Neutrophil (primary cell): Measurements from ENCODE around the gene JTB.

Source experiments
- H3K27ac ChIP-seq: fragments of 200-600 bp; sonication (generic); 2 replicates; pipeline ENCODE4 v1.5.1; 2016; ENCODE audit warnings: mild to moderate bottlenecking, moderate library complexity
- H3K27me3 ChIP-seq: fragments of 200-600 bp; sonication (generic); 2 replicates; pipeline ENCODE4 v1.6.0; 2016; ENCODE audit warnings: mild to moderate bottlenecking
- H3K36me3 ChIP-seq: fragments of 200-600 bp; sonication (generic); 2 replicates; pipeline ENCODE4 v1.5.1; 2017
- H3K4me1 ChIP-seq, 2 experiments: fragments of 200-600 bp in 1 of 2; sonication (generic) in 1 of 2; 1 replicate in 1 of 2; 2 replicates in 1 of 2; pipeline versions ENCODE4 v1.5.1 to v1.6.1; 2013 to 2016; ENCODE audit warnings: low read depth in 1 of 2, low read length in 1 of 2, mild to moderate bottlenecking in 1 of 2, moderate library complexity in 1 of 2; ENCODE audit not compliant: control insufficient read depth in 1 of 2, insufficient read depth in 1 of 2
- H3K4me3 ChIP-seq, 2 experiments: fragments of 200-600 bp in 1 of 2; sonication (generic) in 1 of 2; 1 replicate in 1 of 2; 2 replicates in 1 of 2; pipeline ENCODE4 v1.5.1; 2013 to 2016; ENCODE audit warnings: low read depth in 1 of 2, low read length in 1 of 2, mild to moderate bottlenecking in 1 of 2, moderate library complexity in 1 of 2
- H3K9me3 ChIP-seq: fragments of 200-600 bp; sonication (generic); 2 replicates; pipeline ENCODE4 v1.5.1; 2016
- CTCF ChIP-seq: fragments of 200-600 bp; sonication (generic); IDR thresholded peaks from 2 replicates; pipeline ENCODE4 v1.5.1; 2016; ENCODE audit warnings: antibody characterized with exemption

JTB gene

GRCh38 chr1:153944005-153944826, 33.3 kb downstream of the JTB start:
- H3K27me3 ChIP-seq = no peaks in the 10 kb centered on the region
- peak overlapping the region; percentile 75 to 83 for H3K4me3 ChIP-seq
- H3K9me3 ChIP-seq = no peaks in the 10 kb centered on the region
- peaks cover 41 to 47% of the 10 kb centered on the region in 2 experiments for H3K4me1 ChIP-seq
- no peak for TF ChIP-seq CTCF
- H3K36me3 ChIP-seq = peaks cover 65% of the 10 kb centered on the region
- peak overlapping the region; percentile 100 for H3K27ac ChIP-seq

GRCh38 chr1:153942766-153943549, 34.5 kb downstream of the JTB start:
- H3K4me3 ChIP-seq = no peak overlapping the region
- H3K36me3 ChIP-seq = peaks cover 65% of the 10 kb centered on the region
- peak overlapping the region; percentile 100 for H3K27ac ChIP-seq
- TF ChIP-seq CTCF = no peak
- no peaks in the 10 kb centered on the region for H3K9me3 ChIP-seq
- peaks cover 41 to 45% of the 10 kb centered on the region in 2 experiments for H3K4me1 ChIP-seq
- H3K27me3 ChIP-seq = no peaks in the 10 kb centered on the region

GRCh38 chr1:153941826-153942725, 35.4 kb downstream of the JTB start:
- Histone ChIP-seq H3K27ac (peak overlapping the region; percentile 100), H3K4me1 (peaks cover 34 to 36% of the 10 kb centered on the region in 2 experiments), H3K27me3 (no peaks in the 10 kb centered on the region), H3K36me3 (peaks cover 65% of the 10 kb centered on the region), H3K4me3 (no peak overlapping the region), H3K9me3 (no peaks in the 10 kb centered on the region)
- no peak for TF ChIP-seq CTCF

GRCh38 chr1:153940756-153941155, 36.7 kb downstream of the JTB start:
- H3K4me3 ChIP-seq = no peak overlapping the region
- no peaks in the 10 kb centered on the region for H3K9me3 ChIP-seq
- peaks cover 28 to 29% of the 10 kb centered on the region in 2 experiments for H3K4me1 ChIP-seq
- peak overlapping the region; percentile 43 for H3K27ac ChIP-seq
- H3K36me3 ChIP-seq = peaks cover 76% of the 10 kb centered on the region
- no peak for TF ChIP-seq CTCF
- H3K27me3 ChIP-seq = no peaks in the 10 kb centered on the region

GRCh38 chr1:153939476-153939875, 38.0 kb downstream of the JTB start:
- Histone ChIP-seq H3K4me1 (peaks cover 18 to 23% of the 10 kb centered on the region in 2 experiments), H3K36me3 (peaks cover 89% of the 10 kb centered on the region), H3K27ac (peak overlapping the region; percentile 43), H3K9me3 (no peaks in the 10 kb centered on the region), H3K27me3 (no peaks in the 10 kb centered on the region), H3K4me3 (no peak overlapping the region)
- no peak for TF ChIP-seq CTCF
